Panc1 (cell line): ENCODE data around the gene DEFB131A. TPM values are rescaled to one million over a fixed set of nuclear protein-coding genes. Genes with fewer than 3 reads are reported as not detected.
"Not testable (repeated sequence)": the region's sequence is repeated elsewhere in the genome, so short reads cannot be mapped to it uniquely, and the experiment has no call there.

Source experiments
- ATAC-seq: fragments of 200-7000 bp; cut with Tn5 transposase; 2 replicates; pipeline ENCODE4 v1.9.1; 2020; ENCODE audit warnings: mild to moderate bottlenecking, moderate library complexity
- BruUV-seq: library from RNA; stranded (reverse); fragments of 400-500 nt; replicated peaks from 2 replicates; lab custom pipeline; 2021; lab: Mats Ljungman, UMichigan
- CTCF ChIA-PET: fragments of 300-600 bp; sonication (Branson Sonifier 250); formaldehyde crosslinking; loops from one replicate; lab custom pipeline; 2022; ENCODE audit warnings: antibody characterized with exemption; lab: Charles Lee
- POLR2A ChIA-PET: fragments of 300-600 bp; sonication (Branson Sonifier 250); formaldehyde crosslinking; loops from one replicate; lab custom pipeline; 2022; ENCODE audit warnings: antibody characterized with exemption; lab: Charles Lee
- DNase-seq: peaks from one replicate; pipeline ENCODE4 v3.0.0-alpha.2; 2010; ENCODE audit warnings: low read depth, low spot score
- H3K27ac ChIP-seq: 2 replicates; pipeline ENCODE4 v1.5.1; 2011; ENCODE audit warnings: mild to moderate bottlenecking, low read length, inconsistent platforms
- H3K27me3 ChIP-seq: fragments of 200-500 bp; sonication (Bioruptor generic); 2 replicates; pipeline ENCODE4 v1.6.0; 2014; ENCODE audit warnings: low read length, inconsistent platforms; ENCODE audit not compliant: control insufficient read depth, insufficient read depth
- H3K36me3 ChIP-seq: fragments of 200-500 bp; sonication (Bioruptor generic); 2 replicates; pipeline ENCODE4 v1.5.1; 2014; ENCODE audit warnings: inconsistent platforms, mild to moderate bottlenecking, low read length, moderate library complexity; ENCODE audit not compliant: control insufficient read depth, insufficient read depth
- H3K4me1 ChIP-seq: 2 replicates; pipeline ENCODE4 v1.5.1; 2011; ENCODE audit warnings: inconsistent platforms, mild to moderate bottlenecking, low read length, moderate library complexity; ENCODE audit not compliant: control insufficient read depth, insufficient read depth
- H3K4me3 ChIP-seq, 2 experiments: 2 replicates each; pipeline ENCODE4 v1.5.1; 2011 to 2012; ENCODE audit warnings: low read depth in 2 of 2, low read length in 2 of 2, mild to moderate bottlenecking in 2 of 2, inconsistent platforms in 1 of 2, moderate library complexity in 1 of 2
- H3K9me3 ChIP-seq: fragments of 200-500 bp; sonication (Bioruptor generic); 2 replicates; pipeline ENCODE4 v1.5.1; 2014; ENCODE audit warnings: low read depth, mild to moderate bottlenecking, inconsistent platforms, low read length, moderate library complexity; ENCODE audit not compliant: control insufficient read depth, insufficient read depth
- in situ Hi-C: cut with HindIII; loops from 2 replicates; pipeline ENCODE4 v1.10.0; 2016; ENCODE audit warnings: low sequenced_read_pairs, low pct_unique_long_range_greater_than_20kb
- intact Hi-C: fragments of 100-400 bp; cut with micrococcal nuclease; formaldehyde crosslinking; loops from one replicate; pipeline ENCODE4 v1.10.0; 2022; ENCODE audit not compliant: unreplicated experiment
- total RNA-seq: library from RNA; stranded (reverse); gene quantifications from one replicate; pipeline ENCODE4 v1.2.1, GENCODE V29; 2021; ENCODE audit not compliant: unreplicated experiment

Gene DEFB131A
- total RNA-seq, 1 experiment from 2014 or later: not detected

DNA sequence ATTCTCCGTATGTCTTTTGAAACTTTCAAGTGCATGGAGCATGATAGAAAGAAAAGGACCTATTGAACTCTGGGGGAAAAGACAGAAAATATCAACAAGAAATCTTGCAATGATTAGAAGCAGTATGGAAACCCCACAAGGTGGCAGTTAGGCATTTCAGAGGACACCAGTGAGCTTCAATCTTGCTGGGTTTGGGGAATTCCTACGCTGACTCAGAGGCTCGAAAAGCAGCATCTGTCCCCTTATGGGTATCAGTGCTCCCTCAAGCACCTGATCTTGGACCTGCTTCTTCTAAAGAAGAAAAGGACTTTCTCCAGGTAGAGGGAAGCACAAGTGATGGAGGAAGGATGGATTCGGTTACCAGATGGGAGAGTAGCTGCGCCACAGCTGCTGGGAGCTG, 10.8 kb downstream of the DEFB131A start:
- POLR2A ChIA-PET, BruUV-seq, CTCF ChIA-PET: not testable (repeated sequence)

DNA sequence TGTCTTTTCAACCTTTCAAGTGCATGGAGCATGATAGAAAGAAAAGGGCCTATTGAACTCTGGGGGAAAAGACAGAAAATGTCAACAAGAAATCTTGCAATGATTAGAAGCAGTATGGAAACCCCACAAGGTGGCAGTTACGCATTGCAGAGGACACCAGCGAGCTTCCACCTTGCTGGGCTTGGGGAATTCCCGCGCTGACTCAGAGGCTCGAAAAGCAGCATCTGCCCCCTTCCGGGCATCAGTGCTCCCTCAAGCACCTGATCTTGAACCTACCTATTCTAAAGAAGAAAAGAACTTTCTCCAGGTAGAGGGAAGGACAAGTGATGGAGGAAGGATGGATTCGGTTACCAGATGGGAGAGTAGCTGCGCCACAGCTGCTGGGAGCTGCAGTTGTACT, 35.3 kb downstream of the DEFB131A start:
- H3K4me3 ChIP-seq, POLR2A ChIA-PET, H3K4me1 ChIP-seq, DNase-seq, H3K36me3 ChIP-seq, intact Hi-C loops, BruUV-seq, H3K27ac ChIP-seq, CTCF ChIA-PET, H3K27me3 ChIP-seq, ATAC-seq, H3K9me3 ChIP-seq, in situ Hi-C loops: not testable (repeated sequence)

More for the DNA sequence above, 10.8 kb downstream of the DEFB131A start:
- H3K36me3 ChIP-seq, H3K9me3 ChIP-seq, in situ Hi-C loops, DNase-seq, ATAC-seq, H3K27me3 ChIP-seq, H3K27ac ChIP-seq, H3K4me1 ChIP-seq, H3K4me3 ChIP-seq, intact Hi-C loops: not testable (repeated sequence)

DNA sequence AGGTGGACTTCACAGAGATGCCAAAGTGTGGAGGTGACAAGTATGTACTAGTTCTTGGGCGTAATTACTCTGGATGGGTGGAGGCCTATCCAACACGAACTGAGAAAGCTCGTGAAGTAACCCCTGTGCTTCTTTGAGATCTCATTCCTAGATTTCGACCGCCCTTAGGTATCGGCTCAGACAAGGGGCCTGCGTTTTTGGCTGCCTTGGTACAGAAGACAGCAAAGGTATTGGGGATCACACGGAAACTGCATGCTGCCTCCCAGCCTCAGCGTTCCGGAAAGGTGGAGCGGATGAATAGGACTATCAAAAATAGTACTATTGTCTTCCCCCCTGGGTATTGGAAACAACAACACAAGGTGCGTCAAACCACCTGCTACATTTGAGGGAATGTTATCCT, 35.9 kb downstream of the DEFB131A start:
- H3K36me3 ChIP-seq, H3K9me3 ChIP-seq, in situ Hi-C loops, BruUV-seq, CTCF ChIA-PET, H3K4me1 ChIP-seq, H3K4me3 ChIP-seq, H3K27ac ChIP-seq, H3K27me3 ChIP-seq, intact Hi-C loops, DNase-seq, POLR2A ChIA-PET, ATAC-seq: not testable (repeated sequence)

DNA sequence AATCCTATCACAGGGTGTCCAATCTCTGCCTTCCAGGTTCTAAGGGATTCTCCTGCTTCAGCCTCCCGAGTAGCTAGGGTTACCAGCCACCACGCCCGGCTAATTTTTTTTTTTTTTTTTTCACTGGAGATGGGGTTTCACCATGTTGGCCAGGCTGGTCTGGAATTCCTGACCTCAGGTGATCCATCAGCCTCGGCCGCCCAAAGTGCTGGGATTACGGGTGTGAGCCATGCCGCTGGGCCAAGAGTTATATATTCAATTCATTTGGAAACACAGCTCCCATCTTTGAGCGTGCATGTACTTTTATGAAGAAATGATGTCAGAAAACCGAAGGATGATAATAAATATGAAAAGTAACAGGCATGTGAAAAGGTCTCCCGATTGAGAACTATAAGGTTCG, 38.7 kb downstream of the DEFB131A start:
- ATAC-seq, H3K36me3 ChIP-seq, H3K9me3 ChIP-seq, CTCF ChIA-PET, DNase-seq, H3K4me3 ChIP-seq, H3K27me3 ChIP-seq, H3K4me1 ChIP-seq, BruUV-seq, in situ Hi-C loops, H3K27ac ChIP-seq, intact Hi-C loops, POLR2A ChIA-PET: not testable (repeated sequence)

DNA sequence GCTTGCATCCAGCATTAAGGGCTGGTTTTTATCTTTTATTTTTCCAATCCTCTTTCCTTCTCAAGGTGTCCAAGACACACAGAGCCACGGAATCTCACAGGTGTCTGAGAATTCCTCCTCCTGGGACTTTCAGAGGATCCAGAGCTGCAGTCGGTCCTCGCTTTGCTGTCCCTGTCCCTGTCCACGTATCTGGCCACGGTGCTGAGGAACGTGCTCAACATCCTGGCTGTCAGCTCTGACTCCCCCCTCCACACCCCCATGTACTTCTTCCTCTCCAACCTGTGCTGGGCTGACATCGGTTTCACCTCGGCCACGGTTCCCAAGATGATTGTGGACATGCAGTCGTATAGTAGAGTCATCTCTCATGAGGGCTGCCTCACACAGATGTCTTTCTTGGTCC, 39.5 kb downstream of the DEFB131A start:
- in situ Hi-C loops, H3K27ac ChIP-seq, intact Hi-C loops, H3K27me3 ChIP-seq, BruUV-seq, CTCF ChIA-PET, H3K9me3 ChIP-seq, H3K36me3 ChIP-seq, DNase-seq, POLR2A ChIA-PET, H3K4me1 ChIP-seq, H3K4me3 ChIP-seq, ATAC-seq: not testable (repeated sequence)

DNA sequence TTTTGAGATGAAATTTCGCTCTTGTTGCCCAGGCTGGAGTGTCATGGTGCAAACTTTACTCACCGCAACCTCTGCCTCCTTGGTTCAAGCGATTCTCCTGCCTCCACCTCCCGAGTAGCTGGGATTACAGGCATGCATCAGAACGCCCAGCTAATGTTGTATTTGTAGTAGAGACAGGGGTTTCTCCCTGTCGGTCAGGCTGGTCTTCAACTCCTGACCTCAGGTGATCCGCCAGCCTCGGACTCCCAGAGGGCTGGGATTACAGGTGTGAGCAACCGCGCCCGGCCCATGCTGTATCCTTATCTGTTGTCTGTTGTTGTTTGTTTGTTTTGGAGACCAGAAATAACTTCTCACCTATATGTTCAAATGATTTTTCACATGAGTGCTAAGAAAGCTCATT, 42.7 kb downstream of the DEFB131A start:
- H3K9me3 ChIP-seq, CTCF ChIA-PET, intact Hi-C loops, H3K36me3 ChIP-seq, H3K4me3 ChIP-seq, ATAC-seq, DNase-seq, POLR2A ChIA-PET, BruUV-seq, in situ Hi-C loops, H3K4me1 ChIP-seq, H3K27me3 ChIP-seq, H3K27ac ChIP-seq: not testable (repeated sequence)

DNA sequence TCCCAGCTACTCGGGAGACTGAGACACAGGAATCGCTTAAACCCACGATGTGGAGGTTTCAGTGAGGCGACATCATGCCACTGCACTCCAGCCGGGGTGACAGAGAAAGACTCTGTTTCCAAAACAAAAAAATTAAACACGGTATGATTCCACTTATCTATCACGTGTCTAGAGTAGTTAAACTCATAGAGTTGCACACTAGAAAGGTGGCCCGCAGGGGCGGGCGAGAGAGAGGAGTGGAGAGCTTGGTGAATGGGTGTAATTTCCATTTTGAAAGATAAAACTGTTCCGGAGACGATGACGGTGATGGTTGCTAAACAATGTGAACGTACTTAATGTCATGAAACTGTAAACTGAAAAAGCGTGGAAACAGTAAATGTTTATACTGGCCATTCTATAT, 44.6 kb downstream of the DEFB131A start:
- intact Hi-C loops, ATAC-seq, DNase-seq, H3K36me3 ChIP-seq, H3K27ac ChIP-seq, H3K4me3 ChIP-seq, BruUV-seq, POLR2A ChIA-PET, H3K9me3 ChIP-seq, in situ Hi-C loops, CTCF ChIA-PET, H3K27me3 ChIP-seq, H3K4me1 ChIP-seq: not testable (repeated sequence)

DNA sequence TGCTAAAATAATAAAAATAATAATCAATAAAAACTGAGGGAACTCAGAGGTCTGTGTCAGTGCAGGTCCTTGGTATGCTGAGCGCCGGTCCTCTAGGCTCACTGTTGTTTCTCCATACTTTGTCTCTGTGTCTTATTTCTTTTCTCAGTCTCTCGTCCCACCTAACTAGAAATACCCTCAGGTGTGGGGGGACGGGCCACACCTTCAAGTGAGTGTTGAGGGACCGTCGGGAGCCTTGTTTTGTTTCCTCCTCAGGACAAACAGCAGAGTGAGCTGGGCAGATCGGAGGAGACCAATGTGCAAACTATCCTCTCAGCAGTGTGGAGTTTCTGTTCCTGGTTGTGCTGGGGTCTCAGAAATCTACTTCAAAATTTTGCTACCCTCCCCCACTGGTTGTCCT, 46.3 kb downstream of the DEFB131A start:
- DNase-seq, in situ Hi-C loops, H3K4me3 ChIP-seq, H3K4me1 ChIP-seq, CTCF ChIA-PET, H3K36me3 ChIP-seq, H3K27ac ChIP-seq, intact Hi-C loops, BruUV-seq, H3K27me3 ChIP-seq, ATAC-seq, H3K9me3 ChIP-seq, POLR2A ChIA-PET: not testable (repeated sequence)
